Kasumi-1 (cell line): ENCODE results near the gene MAPKBP1.
"Not testable (repeated sequence)": the region's sequence is repeated elsewhere in the genome, so short reads cannot be mapped to it uniquely, and the experiment has no call there.

Experiments used
- DNase-seq, 2 experiments: peaks; one replicate each; lab custom pipeline; 2025; lab: John Stamatoyannopoulos, UW

Gene MAPKBP1

GRCh38 chr15:41774062-41774881 lies at the start of gene MAPKBP1:
Gene MAPKBP1 (plus strand): TSS chr15:41774484. CDS start chr15:41775276, 792 bp downstream.
- DNase-seq: peak; percentile 92 to 95

DNA sequence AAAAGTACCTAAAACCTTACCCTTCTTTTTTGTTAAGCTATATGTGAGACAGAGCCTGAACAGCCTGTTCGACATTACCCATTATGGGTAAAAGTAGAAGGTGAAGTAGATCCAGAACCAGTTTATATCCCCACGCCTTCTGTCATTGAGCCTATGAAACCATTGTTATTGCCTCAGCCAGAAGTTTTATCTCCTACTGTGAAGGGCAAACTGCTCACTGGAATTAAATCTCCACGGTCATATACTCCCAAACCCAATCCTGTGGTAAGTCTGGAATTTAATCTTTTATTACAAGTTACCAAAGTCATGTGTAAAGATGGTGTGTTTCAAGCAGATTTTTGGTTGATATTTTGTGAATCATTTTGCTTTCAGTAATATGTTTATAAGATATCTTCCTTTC lies 47.1 kb upstream of the MAPKBP1 start:
- no peak for DNase-seq

- DNase-seq: not testable (repeated sequence)
These were observed 46.2 kb upstream of the MAPKBP1 start for GRCh38 chr15:41728061-41728460.

- DNase-seq: peak; percentile 67 to 71
These were observed 43.7 kb upstream of the MAPKBP1 start for GRCh38 chr15:41730543-41730942.

GRCh38 chr15:41732483-41732882 lies 41.8 kb upstream of the MAPKBP1 start:
- DNase-seq: no peak

- no peak for DNase-seq
These were observed 40.2 kb upstream of the MAPKBP1 start for GRCh38 chr15:41734079-41734478.

DNA sequence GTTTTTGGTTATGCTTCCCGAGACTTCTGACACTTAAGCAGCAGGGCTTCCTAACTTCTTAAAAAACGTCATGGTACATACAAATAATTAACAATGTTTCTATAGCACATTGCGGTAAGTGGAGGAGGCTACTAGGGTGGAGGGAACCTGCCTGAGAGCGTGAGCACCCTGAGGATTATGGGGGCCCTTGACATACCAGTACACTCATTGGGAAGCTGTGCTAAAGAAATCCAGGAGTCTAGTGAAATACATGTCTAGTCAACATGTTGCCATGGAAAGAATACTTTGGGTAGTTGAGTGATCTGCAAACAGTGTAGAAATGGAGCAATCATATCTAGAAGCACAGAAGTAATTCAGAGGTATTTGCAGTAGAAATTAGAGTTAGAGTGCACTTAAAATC lies 39.2 kb upstream of the MAPKBP1 start:
- no peak for DNase-seq

GRCh38 chr15:41735492-41735891 lies 38.8 kb upstream of the MAPKBP1 start:
- DNase-seq: not testable (repeated sequence)

DNA sequence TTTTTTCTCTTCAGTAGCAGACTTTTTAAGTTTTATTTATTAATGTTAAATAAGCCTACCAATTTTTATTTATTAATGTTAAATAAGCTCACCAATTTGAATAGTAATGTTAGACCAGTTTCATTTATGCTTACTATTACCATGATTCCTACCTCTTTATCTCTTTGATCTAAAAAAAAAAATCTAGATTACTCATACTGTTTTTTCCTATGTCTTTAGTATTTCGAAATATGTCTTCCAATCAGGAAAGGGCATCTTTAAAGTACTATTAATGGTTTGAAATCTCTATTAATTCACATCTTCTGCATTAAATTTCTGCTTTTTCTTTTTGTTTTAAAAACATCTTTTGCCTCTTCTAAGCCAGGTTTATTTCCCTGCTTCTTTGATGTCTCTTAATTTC lies 27.5 kb upstream of the MAPKBP1 start:
- no peak for DNase-seq

DNA sequence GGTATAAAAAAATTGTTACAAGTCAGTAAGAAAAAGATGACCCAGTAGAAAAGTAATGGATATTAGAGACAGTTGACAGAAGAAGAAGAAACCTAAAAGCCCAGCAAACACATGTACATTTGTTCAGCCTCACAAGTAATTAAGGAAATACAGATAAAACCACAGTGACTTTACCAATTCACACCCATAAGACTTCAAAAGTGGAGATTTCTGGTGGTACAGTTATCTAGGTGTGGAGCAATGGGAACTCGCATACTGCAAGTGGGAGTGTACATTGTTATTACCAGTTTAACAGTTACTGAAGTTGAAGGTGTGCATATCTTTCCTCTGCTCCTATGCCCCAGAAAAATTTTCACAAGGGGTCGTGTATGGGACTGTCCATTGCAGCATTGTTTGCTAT lies 18.1 kb upstream of the MAPKBP1 start:
- no peak for DNase-seq

GRCh38 chr15:41772720-41773331 lies 1.5 kb upstream of the MAPKBP1 start:
- peak; percentile 36 to 51 for DNase-seq

- no peak for DNase-seq
These were observed 954 bp upstream of the MAPKBP1 start for GRCh38 chr15:41773332-41773728.

DNA sequence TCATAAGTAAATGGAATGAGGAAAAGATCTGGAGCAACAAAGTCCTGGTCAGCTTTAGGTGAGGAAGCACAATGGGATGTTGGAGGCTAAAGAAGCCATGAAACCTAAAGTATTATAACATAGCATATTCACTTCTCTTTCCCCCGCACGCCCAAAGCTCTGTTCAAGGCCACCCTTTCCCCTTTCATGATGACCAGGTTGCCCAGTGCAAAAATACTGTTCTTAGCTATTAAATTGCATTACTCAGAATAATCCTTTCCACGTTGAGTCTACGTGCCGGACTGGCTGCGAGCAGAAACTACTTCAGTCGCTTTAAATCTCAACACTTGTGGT lies 589 bp upstream of the MAPKBP1 start:
- no peak for DNase-seq

- DNase-seq: peak in 1 of 2 experiments; percentile 2
These were observed 666 bp downstream of the MAPKBP1 start for GRCh38 chr15:41774882-41775417.

DNA sequence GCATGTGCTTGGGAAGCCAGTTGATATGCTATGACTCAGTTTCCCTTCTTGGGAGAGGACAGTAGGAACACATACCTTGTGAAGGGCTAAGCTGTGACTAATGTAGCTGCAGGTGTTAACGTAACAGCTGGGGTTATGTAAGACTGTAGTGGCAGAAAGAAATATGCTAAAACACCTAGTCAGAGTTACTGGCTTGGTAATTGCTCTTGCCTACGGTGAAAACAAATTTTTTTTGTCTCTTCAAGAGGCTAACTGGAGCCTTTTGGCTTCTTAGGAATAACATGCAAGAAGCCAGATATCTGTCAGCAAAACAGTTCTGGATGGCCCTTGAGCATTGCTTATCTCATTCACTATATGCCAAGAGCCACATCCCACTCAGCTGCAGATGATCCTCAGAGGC lies 1.4 kb downstream of the MAPKBP1 start:
- DNase-seq: no peak

- DNase-seq: no peak
These were observed 3.2 kb downstream of the MAPKBP1 start for GRCh38 chr15:41777421-41777973.

GRCh38 chr15:41778521-41778920 lies 4.2 kb downstream of the MAPKBP1 start:
- no peak for DNase-seq

- no peak for DNase-seq
These were observed 5.4 kb downstream of the MAPKBP1 start for GRCh38 chr15:41779662-41780157.

DNA sequence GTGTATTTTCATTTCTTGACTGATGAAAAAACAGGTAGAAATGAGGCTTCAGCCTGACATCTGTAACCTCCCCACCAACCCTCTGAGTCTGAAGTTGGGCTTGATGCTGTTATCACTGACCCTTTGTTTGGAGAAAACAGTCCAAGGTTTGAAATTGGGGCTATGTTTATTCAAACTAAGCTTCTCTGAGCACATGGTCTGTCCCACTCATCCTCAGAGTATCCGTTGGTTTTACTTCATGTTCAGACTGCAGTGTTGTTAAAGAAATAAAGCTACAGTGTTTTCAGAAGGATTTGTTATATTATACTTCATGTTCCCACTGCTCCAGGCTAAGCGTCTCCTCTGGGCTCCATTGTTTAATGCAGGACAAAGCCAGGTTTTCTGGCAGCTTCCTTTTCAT lies 6.0 kb downstream of the MAPKBP1 start:
- DNase-seq: no peak

DNA sequence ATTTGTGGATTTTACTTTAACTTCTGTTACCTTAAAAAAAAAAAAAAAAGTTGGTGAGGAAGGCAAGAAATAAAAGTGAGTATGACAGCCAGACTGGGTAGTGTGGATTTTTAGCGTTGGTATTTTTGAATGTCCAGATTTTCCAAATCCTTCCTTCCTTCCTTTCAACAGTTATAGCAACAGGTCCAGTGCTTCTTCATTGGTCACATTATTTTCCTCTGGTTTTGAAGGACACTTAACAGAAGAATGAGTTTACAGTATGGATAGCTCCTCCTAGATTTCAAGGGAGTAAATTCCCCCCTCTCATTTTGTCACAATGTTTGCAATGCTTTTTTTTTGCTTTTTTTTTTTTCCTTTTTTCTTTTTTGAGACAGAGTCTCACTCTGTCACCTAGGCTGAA lies 6.4 kb downstream of the MAPKBP1 start:
- DNase-seq: no peak

DNA sequence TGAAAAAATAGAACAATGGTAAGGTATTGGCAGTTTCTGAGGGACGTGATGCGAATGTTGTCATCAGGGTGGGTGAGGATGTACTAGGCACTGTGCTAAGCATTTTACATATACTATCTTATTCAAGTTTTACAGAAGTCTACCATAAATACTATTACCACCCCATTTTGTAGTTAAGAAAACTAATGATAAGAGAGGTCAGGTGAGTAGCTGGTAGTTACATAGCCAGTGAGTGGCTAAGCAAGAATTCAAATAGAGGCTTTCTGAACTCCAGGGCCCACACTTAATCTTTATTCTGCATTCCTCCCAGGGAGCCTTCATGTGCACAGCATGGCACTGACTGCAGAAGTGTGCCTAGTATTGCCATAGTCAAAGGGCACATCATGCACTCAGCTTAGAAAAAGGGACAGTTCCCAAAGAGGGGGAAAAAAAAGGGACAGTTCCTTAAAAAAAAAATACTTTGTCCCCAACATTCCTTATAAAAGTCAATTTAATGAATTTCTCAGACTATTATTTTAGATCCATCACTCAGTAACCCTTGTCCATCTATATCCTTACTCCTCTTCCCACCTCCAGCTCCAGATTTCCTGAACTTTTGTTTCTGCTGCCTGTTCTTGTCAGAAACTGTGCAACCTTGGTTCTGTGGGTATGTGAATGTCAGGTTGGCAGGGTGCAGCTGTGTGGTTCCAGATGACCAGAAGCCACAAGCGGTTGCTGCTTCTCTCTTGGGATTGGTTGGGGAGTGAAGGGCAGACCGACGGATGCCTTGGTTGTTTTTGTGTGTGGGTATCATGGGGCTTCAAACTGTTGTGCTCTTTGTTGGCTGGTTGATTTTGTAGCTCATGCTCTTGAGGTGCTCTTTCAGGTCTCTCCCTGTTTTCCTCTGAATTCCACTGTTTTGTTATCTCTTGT lies 8.3 kb downstream of the MAPKBP1 start:
- DNase-seq: no peak

DNA sequence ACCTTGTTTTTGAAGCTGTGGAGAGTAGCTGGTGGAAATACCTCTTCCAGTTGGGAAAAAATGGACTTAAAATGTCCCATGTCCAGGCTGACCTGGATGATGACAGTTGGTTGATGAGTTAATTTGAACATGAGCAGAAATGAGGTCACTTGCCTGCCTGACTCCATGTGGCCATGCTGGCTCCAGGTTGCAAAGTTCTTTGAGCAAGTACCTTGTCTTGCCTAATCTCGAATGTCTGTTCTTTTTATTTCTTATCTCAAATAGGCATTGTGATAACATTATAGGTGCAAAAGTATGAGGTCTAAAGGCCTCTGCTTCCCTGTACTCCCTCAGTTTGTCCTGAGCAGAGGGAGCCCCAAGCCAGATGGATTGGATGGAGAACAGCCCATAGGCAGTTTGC lies 9.0 kb downstream of the MAPKBP1 start:
- no peak for DNase-seq
